SKM-1 (cell line): ENCODE results near the gene ATP5MK.
"Not testable (repeated sequence)": the region's sequence is repeated elsewhere in the genome, so short reads cannot be mapped to it uniquely, and the experiment has no call there.

Experiments used
- DNase-seq: peaks from one replicate; lab custom pipeline; 2025; ENCODE audit not compliant: unreplicated experiment; lab: John Stamatoyannopoulos, UW

ATP5MK gene

GRCh38 chr10:103397191-103397825, 1.0 kb upstream of the ATP5MK start:
- DNase-seq: no peak

GRCh38 chr10:103396789-103397087, 463 bp upstream of the ATP5MK start:
- no peak for DNase-seq

GRCh38 chr10:103395754-103396066, 565 bp downstream of the ATP5MK start:
- no peak for DNase-seq

- DNase-seq: no peak
These were observed 2.1 kb downstream of the ATP5MK start for GRCh38 chr10:103394180-103394579.

GRCh38 chr10:103382769-103383168, 13.5 kb downstream of the ATP5MK start:
- no peak for DNase-seq

- DNase-seq: no peak
These were observed 22.0 kb downstream of the ATP5MK start for GRCh38 chr10:103374263-103374662.

GRCh38 chr10:103373544-103373943, 22.7 kb downstream of the ATP5MK start:
- DNase-seq: no peak

GRCh38 chr10:103367782-103368518, 28.3 kb downstream of the ATP5MK start, which contains the start of gene TAF5:
TSS of gene TAF5 (plus strand) at chr10:103367976. CDS start at chr10:103367990, 14 bp downstream.
- DNase-seq: peak; percentile 98

GRCh38 chr10:103367379-103367781, 28.9 kb downstream of the ATP5MK start:
- DNase-seq: no peak

- not testable (repeated sequence) for DNase-seq
These were observed 35.5 kb downstream of the ATP5MK start for GRCh38 chr10:103360791-103361190.

- DNase-seq: not testable (repeated sequence)
These were observed 36.8 kb downstream of the ATP5MK start for GRCh38 chr10:103359493-103359892.

- no peak for DNase-seq
These were observed 40.2 kb downstream of the ATP5MK start for GRCh38 chr10:103355906-103356599.

- not testable (repeated sequence) for DNase-seq
These were observed 41.7 kb downstream of the ATP5MK start for GRCh38 chr10:103354567-103354966.

- DNase-seq: no peak
These were observed 43.0 kb downstream of the ATP5MK start for GRCh38 chr10:103353281-103353680.

- peak; percentile 47 for DNase-seq
These were observed 45.6 kb downstream of the ATP5MK start, which contains the start of gene PCGF6 for GRCh38 chr10:103350517-103351260. TSS of gene PCGF6 (minus strand) at chr10:103351140. CDS start at chr10:103351066, 74 bp downstream.

GRCh38 chr10:103350175-103350516, 46.1 kb downstream of the ATP5MK start:
- no peak for DNase-seq
